HG02798 (cell line): ENCODE measurements around the gene SDK2.

Experiments
- ATAC-seq: cut with Tn5 transposase; IDR thresholded peaks from one replicate; pipeline ENCODE4 v1.9.1; 2021; ENCODE audit warnings: mild to moderate bottlenecking; ENCODE audit not compliant: unreplicated experiment, poor library complexity

SDK2 gene

GRCh38 chr17:73566905-73567782 lies 77.1 kb downstream of the SDK2 start:
- no peak for ATAC-seq

- no peak for ATAC-seq
These were observed 79.4 kb downstream of the SDK2 start for GRCh38 chr17:73564843-73565242.

DNA sequence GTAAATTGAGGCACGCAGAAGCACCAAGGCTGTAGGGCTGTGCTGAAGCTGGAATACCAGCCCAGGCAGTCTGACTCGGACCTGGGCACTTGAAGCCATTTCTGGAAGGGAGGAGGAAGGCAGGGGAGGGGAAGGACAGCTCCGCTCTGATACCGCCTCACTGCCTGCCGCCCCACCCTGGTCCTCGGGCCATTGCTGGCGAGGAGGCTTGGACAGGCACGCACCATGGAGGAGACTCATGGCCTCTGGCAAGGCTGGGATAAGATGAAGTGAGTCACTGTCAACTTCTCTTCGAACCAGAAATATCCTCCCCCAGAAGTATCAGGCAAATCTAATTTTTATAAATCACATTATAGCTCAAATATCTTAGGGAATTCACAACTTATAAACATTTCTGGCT lies 81.3 kb downstream of the SDK2 start:
- no peak for ATAC-seq

- ATAC-seq: no peak
These were observed 83.1 kb downstream of the SDK2 start for GRCh38 chr17:73561111-73561510.

GRCh38 chr17:73560661-73561060 lies 83.6 kb downstream of the SDK2 start:
- ATAC-seq: no peak

- no peak for ATAC-seq
These were observed 84.7 kb downstream of the SDK2 start for GRCh38 chr17:73559532-73559931.

GRCh38 chr17:73555199-73555960 lies 88.9 kb downstream of the SDK2 start:
- no peak for ATAC-seq

GRCh38 chr17:73554498-73554897 lies 89.7 kb downstream of the SDK2 start:
- no peak for ATAC-seq

DNA sequence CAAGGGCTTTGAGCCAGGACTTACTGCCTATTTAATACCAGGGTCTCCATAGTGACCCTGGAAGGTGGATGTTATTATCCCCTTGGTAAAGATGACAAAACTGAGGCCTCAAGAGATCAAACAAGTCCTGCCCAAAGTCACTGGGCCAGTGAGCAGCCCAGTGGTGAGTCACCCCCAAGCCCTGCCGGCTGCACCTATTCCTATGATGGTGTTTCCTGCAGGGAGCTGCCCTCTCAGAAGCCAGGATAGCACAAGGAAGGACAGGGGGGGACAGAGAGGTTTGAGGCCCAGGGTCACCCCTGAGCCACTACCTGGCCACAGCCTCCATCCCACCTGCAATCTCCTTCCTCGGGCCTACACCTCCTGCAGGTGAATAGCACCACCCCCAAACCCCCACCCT lies 90.9 kb downstream of the SDK2 start:
- no peak for ATAC-seq

GRCh38 chr17:73552300-73553048 lies 91.8 kb downstream of the SDK2 start:
- ATAC-seq: no peak

DNA sequence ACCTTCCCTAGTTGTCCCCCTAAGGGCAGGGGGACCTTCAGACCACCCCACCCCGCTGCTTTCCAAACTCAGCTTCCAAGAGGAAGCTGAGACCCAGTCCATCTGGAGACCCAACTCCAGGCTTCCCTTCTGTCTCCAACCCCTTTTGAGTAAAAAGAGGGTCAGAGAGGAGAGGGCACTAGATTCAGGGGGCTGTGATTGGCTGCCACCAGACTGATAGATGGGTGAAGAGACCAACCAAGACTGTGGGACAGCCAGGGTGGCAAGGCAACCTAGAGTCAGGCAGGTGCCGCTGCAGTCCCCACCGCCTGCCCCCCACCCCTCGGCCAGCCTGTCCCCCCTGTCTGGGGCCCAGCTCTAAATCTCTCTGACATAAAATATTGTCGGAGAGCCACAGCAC lies 92.5 kb downstream of the SDK2 start:
- no peak for ATAC-seq

GRCh38 chr17:73551144-73551543 lies 93.1 kb downstream of the SDK2 start:
- no peak for ATAC-seq

GRCh38 chr17:73550556-73550955 lies 93.7 kb downstream of the SDK2 start:
- no peak for ATAC-seq

GRCh38 chr17:73549841-73550430 lies 94.3 kb downstream of the SDK2 start:
- no peak for ATAC-seq

DNA sequence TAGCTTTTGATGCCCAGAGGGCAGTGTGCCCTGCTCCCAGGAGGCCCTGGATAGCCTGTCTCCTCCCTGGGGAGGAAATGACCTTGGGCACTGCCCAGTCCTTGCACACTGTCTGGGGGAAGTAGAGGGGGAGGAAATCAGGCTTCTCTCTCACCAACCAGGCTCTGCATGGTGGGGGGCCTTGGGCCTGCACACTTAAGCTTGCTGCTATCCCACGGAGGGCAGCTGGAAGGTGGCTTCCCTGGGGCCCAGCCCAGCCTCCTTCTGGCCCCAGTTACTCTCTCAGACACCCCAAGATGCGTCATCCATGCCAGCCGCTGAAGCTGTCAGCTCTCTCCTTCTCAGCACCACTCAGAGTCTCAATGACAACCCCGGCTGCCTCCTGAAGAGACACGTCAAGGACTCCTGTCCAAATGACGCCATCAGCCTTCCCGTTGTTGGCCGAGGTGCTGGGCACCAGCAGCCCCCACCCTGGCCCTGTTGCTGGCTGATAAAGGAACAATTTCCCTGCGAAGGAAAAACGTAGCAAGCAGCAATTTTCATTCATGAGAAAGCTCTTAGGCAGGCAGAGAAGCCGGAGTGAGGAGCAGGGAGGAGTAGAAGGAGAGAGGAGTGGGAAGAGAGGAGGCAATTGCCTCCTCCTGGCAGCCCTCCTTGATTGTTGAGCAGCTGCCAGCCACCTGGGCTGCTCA lies 95.5 kb downstream of the SDK2 start:
- ATAC-seq: no peak

DNA sequence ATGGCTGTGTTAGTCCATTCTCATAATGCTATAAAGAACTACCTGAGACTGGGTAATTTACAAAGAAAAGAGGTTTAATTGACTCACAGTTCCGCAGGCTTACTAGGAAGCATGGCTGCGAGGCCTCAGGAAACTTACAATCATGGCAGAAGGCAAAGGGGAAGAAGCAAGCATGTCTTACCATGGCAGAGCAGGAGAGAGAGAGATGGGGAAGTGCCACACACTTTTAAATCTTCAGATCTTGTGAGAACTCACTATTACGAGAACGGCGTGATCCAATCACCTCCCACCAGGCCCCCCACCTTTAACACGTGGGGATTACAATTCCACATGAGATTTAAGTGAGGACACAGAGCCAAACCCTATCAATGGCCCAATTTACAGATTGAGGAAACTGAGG lies 96.5 kb downstream of the SDK2 start:
- ATAC-seq: no peak

- ATAC-seq: no peak
These were observed 97.3 kb downstream of the SDK2 start for GRCh38 chr17:73546770-73547536.

DNA sequence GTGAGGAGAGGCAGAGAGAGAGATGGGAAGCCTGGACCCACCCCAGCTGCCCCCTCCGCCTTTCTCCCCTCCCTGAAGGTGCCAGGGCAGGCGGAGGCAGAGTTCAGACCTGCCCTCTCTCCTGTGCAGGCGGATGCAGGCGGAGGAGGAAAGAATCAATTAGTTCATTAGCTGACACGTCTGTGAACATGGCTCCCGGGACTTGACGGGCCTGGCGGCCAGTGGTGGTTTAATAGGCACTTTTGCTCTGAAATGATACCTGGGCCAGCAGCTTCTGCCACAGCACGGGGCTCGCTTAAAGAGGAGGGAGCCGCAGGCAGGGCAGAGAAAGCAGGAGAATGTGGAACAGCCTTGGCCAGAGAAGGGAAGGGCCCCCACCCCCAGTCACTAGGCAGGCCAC lies 98.1 kb downstream of the SDK2 start:
- ATAC-seq: no peak
